ENCODE results near the gene SHPK. TPM values are rescaled to one million over a fixed set of nuclear protein-coding genes. Genes with fewer than 3 reads are reported as not detected.

SHPK gene
- polyA plus RNA-seq, 1 donor: 21.3 TPM

GRCh38 chr17:3630781-3631180, 5.3 kb downstream of the SHPK start:
- Histone ChIP-seq H3K36me3 (ENCODE audit: control insufficient read depth, insufficient read depth, low read length) (peaks cover 43% of the 10 kb centered on the region), H3K27ac (ENCODE audit: low read length) (no peak overlapping the region), H3K9me3 (ENCODE audit: control insufficient read depth, low read depth, low read length) (no peaks in the 10 kb centered on the region), H3K27me3 (ENCODE audit: control insufficient read depth, insufficient read depth, low read length) (no peaks in the 10 kb centered on the region), H3K4me3 (ENCODE audit: low read length) (no peak overlapping the region), H3K4me1 (ENCODE audit: control insufficient read depth, insufficient read depth, low read length) (peaks cover 10% of the 10 kb centered on the region)
- WGBS (ENCODE audit: insufficient coverage, low lambda C conversion rate): no CpG with 5 or more reads among the region's 10 CpGs
- DNase-seq: no peak

- Histone ChIP-seq H3K27me3 (ENCODE audit: control insufficient read depth, insufficient read depth, low read length) (no peaks in the 10 kb centered on the region), H3K36me3 (ENCODE audit: control insufficient read depth, insufficient read depth, low read length) (peaks cover 68% of the 10 kb centered on the region), H3K9me3 (ENCODE audit: control insufficient read depth, low read depth, low read length) (no peaks in the 10 kb centered on the region), H3K4me3 (ENCODE audit: low read length) (no peak overlapping the region), H3K27ac (ENCODE audit: low read length) (no peak overlapping the region), H3K4me1 (ENCODE audit: control insufficient read depth, insufficient read depth, low read length) (no peaks in the 10 kb centered on the region)
- no peak for DNase-seq
- WGBS (ENCODE audit: insufficient coverage, low lambda C conversion rate): no CpG with 5 or more reads among the region's 11 CpGs
Observed at GRCh38 chr17:3627769-3628167, 8.3 kb downstream of the SHPK start.

- no peak for DNase-seq
- Histone ChIP-seq H3K4me3 (ENCODE audit: low read length) (no peak overlapping the region), H3K27me3 (ENCODE audit: control insufficient read depth, insufficient read depth, low read length) (no peaks in the 10 kb centered on the region), H3K27ac (ENCODE audit: low read length) (no peak overlapping the region), H3K36me3 (ENCODE audit: control insufficient read depth, insufficient read depth, low read length) (peaks cover 68% of the 10 kb centered on the region), H3K4me1 (ENCODE audit: control insufficient read depth, insufficient read depth, low read length) (no peaks in the 10 kb centered on the region), H3K9me3 (ENCODE audit: control insufficient read depth, low read depth, low read length) (no peaks in the 10 kb centered on the region)
- 100% methylated on average over 6 of the region's 16 CpGs for WGBS (ENCODE audit: insufficient coverage, low lambda C conversion rate)
Observed at GRCh38 chr17:3626831-3627768, 8.9 kb downstream of the SHPK start.

- Histone ChIP-seq H3K27me3 (ENCODE audit: control insufficient read depth, insufficient read depth, low read length) (no peaks in the 10 kb centered on the region), H3K4me3 (ENCODE audit: low read length) (no peak overlapping the region), H3K9me3 (ENCODE audit: control insufficient read depth, low read depth, low read length) (no peaks in the 10 kb centered on the region), H3K36me3 (ENCODE audit: control insufficient read depth, insufficient read depth, low read length) (peaks cover 73% of the 10 kb centered on the region), H3K27ac (ENCODE audit: low read length) (no peak overlapping the region), H3K4me1 (ENCODE audit: control insufficient read depth, insufficient read depth, low read length) (no peaks in the 10 kb centered on the region)
- no peak for DNase-seq
- no CpG with 5 or more reads among the region's 16 CpGs for WGBS (ENCODE audit: insufficient coverage, low lambda C conversion rate)
Observed at GRCh38 chr17:3622977-3623594, 13.0 kb downstream of the SHPK start.

GRCh38 chr17:3621146-3621720, 14.8 kb downstream of the SHPK start:
- no peaks in the 10 kb centered on the region for H3K27me3 ChIP-seq (ENCODE audit: control insufficient read depth, insufficient read depth, low read length)
- H3K4me1 ChIP-seq (ENCODE audit: control insufficient read depth, insufficient read depth, low read length): no peaks in the 10 kb centered on the region
- no peak overlapping the region for H3K4me3 ChIP-seq (ENCODE audit: low read length)
- H3K9me3 ChIP-seq (ENCODE audit: control insufficient read depth, low read depth, low read length): no peaks in the 10 kb centered on the region
- DNase-seq: no peak
- peaks cover 76% of the 10 kb centered on the region for H3K36me3 ChIP-seq (ENCODE audit: control insufficient read depth, insufficient read depth, low read length)
- H3K27ac ChIP-seq (ENCODE audit: low read length): no peak overlapping the region
- WGBS (ENCODE audit: insufficient coverage, low lambda C conversion rate): 83% methylated on average over 1 of the region's 8 CpGs

- Histone ChIP-seq H3K4me1 (ENCODE audit: control insufficient read depth, insufficient read depth, low read length) (peaks cover 5% of the 10 kb centered on the region), H3K27ac (ENCODE audit: low read length) (no peak overlapping the region), H3K27me3 (ENCODE audit: control insufficient read depth, insufficient read depth, low read length) (no peaks in the 10 kb centered on the region), H3K9me3 (ENCODE audit: control insufficient read depth, low read depth, low read length) (no peaks in the 10 kb centered on the region), H3K4me3 (ENCODE audit: low read length) (no peak overlapping the region), H3K36me3 (ENCODE audit: control insufficient read depth, insufficient read depth, low read length) (peaks cover 73% of the 10 kb centered on the region)
- no peak for DNase-seq
- no CpG with 5 or more reads among the region's 18 CpGs for WGBS (ENCODE audit: insufficient coverage, low lambda C conversion rate)
Observed at GRCh38 chr17:3615160-3615870, 20.7 kb downstream of the SHPK start.

- H3K4me3 ChIP-seq (ENCODE audit: low read length): no peak overlapping the region
- no peaks in the 10 kb centered on the region for H3K9me3 ChIP-seq (ENCODE audit: control insufficient read depth, low read depth, low read length)
- DNase-seq: no peak
- no peak overlapping the region for H3K27ac ChIP-seq (ENCODE audit: low read length)
- no CpG with 5 or more reads among the region's 6 CpGs for WGBS (ENCODE audit: insufficient coverage, low lambda C conversion rate)
- peaks cover 5% of the 10 kb centered on the region for H3K4me1 ChIP-seq (ENCODE audit: control insufficient read depth, insufficient read depth, low read length)
- H3K27me3 ChIP-seq (ENCODE audit: control insufficient read depth, insufficient read depth, low read length): no peaks in the 10 kb centered on the region
- H3K36me3 ChIP-seq (ENCODE audit: control insufficient read depth, insufficient read depth, low read length): peaks cover 76% of the 10 kb centered on the region
Observed at GRCh38 chr17:3613124-3613523, 22.9 kb downstream of the SHPK start.

- Histone ChIP-seq H3K36me3 (ENCODE audit: control insufficient read depth, insufficient read depth, low read length) (peaks cover 71% of the 10 kb centered on the region), H3K4me1 (ENCODE audit: control insufficient read depth, insufficient read depth, low read length) (peaks cover 5% of the 10 kb centered on the region), H3K9me3 (ENCODE audit: control insufficient read depth, low read depth, low read length) (no peaks in the 10 kb centered on the region), H3K4me3 (ENCODE audit: low read length) (no peak overlapping the region), H3K27ac (ENCODE audit: low read length) (no peak overlapping the region), H3K27me3 (ENCODE audit: control insufficient read depth, insufficient read depth, low read length) (no peaks in the 10 kb centered on the region)
- no peak for DNase-seq
- WGBS (ENCODE audit: insufficient coverage, low lambda C conversion rate): no CpG with 5 or more reads among the region's 14 CpGs
Observed at GRCh38 chr17:3610523-3610922, 25.5 kb downstream of the SHPK start.

GRCh38 chr17:3609689-3610088, 26.4 kb downstream of the SHPK start:
- Histone ChIP-seq H3K9me3 (ENCODE audit: control insufficient read depth, low read depth, low read length) (no peaks in the 10 kb centered on the region), H3K4me1 (ENCODE audit: control insufficient read depth, insufficient read depth, low read length) (peaks cover 5% of the 10 kb centered on the region), H3K4me3 (ENCODE audit: low read length) (no peak overlapping the region), H3K27ac (ENCODE audit: low read length) (no peak overlapping the region), H3K36me3 (ENCODE audit: control insufficient read depth, insufficient read depth, low read length) (peaks cover 69% of the 10 kb centered on the region), H3K27me3 (ENCODE audit: control insufficient read depth, insufficient read depth, low read length) (no peaks in the 10 kb centered on the region)
- DNase-seq: no peak
- no CpG with 5 or more reads among the region's 10 CpGs for WGBS (ENCODE audit: insufficient coverage, low lambda C conversion rate)

GRCh38 chr17:3603870-3604259, 32.2 kb downstream of the SHPK start:
- Histone ChIP-seq H3K9me3 (ENCODE audit: control insufficient read depth, low read depth, low read length) (no peaks in the 10 kb centered on the region), H3K27me3 (ENCODE audit: control insufficient read depth, insufficient read depth, low read length) (no peaks in the 10 kb centered on the region), H3K27ac (ENCODE audit: low read length) (no peak overlapping the region), H3K4me1 (ENCODE audit: control insufficient read depth, insufficient read depth, low read length) (no peaks in the 10 kb centered on the region), H3K4me3 (ENCODE audit: low read length) (no peak overlapping the region), H3K36me3 (ENCODE audit: control insufficient read depth, insufficient read depth, low read length) (peaks cover 46% of the 10 kb centered on the region)
- no CpG with 5 or more reads among the region's 4 CpGs for WGBS (ENCODE audit: insufficient coverage, low lambda C conversion rate)
- DNase-seq: no peak

Measured in large intestine (tissue), 3 donors.